Aortic smooth muscle cell (primary cell): ENCODE results near the gene SRP72. TPM values are rescaled to one million over a fixed set of nuclear protein-coding genes. Genes with fewer than 3 reads are reported as not detected.

Experiments used
- total RNA-seq: library from RNA; depleted of rRNA; stranded (reverse); fragments of >200 nt; gene quantifications from 2 replicates; pipeline ENCODE4 v1.2.3, GENCODE V29; 2014

Gene SRP72, protein sequence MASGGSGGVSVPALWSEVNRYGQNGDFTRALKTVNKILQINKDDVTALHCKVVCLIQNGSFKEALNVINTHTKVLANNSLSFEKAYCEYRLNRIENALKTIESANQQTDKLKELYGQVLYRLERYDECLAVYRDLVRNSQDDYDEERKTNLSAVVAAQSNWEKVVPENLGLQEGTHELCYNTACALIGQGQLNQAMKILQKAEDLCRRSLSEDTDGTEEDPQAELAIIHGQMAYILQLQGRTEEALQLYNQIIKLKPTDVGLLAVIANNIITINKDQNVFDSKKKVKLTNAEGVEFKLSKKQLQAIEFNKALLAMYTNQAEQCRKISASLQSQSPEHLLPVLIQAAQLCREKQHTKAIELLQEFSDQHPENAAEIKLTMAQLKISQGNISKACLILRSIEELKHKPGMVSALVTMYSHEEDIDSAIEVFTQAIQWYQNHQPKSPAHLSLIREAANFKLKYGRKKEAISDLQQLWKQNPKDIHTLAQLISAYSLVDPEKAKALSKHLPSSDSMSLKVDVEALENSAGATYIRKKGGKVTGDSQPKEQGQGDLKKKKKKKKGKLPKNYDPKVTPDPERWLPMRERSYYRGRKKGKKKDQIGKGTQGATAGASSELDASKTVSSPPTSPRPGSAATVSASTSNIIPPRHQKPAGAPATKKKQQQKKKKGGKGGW
- 62.4 and 74.5 TPM in 2 replicates for total RNA-seq

DNA sequence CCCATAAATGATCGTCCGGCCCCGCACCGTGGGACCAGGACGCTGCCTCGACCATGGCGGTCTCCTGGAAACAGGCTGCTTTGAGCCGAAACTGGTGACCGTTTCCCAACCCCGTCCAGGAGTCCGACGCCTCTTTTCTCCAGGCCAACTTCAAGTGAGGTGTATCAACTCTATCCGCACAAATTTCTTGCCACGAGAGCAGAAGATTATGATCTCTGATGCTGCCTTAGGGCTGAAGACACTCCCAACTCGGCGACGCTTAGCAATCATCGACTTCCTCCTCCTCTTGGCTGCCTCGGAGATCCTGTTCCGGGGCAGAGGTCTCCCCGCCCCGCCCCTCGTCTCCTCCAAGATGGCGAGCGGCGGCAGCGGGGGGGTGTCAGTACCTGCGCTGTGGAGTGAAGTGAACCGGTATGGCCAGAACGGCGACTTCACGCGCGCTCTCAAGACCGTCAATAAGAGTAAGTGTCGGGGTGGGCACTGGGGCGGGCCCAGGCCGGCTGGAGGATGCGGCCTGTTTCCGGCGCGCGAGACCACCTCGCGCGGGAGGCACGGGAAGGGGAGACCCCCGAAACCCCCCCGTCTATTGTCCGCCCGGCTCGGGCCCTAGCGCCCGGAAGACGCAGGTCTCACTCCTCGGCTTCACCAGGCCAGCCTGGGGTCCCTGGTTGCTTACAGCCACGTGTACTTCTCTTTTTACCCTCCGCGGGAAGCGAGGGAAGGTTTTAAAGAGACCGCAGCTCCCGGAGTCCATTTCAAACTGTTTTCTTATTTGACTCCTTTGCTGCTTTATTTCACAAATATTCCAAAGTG, at the start of gene SRP72:
SRP72 (plus strand) TSS at position 334 of the 813 bp plus-strand sequence; CDS start at position 353, 19 bp downstream.

DNA sequence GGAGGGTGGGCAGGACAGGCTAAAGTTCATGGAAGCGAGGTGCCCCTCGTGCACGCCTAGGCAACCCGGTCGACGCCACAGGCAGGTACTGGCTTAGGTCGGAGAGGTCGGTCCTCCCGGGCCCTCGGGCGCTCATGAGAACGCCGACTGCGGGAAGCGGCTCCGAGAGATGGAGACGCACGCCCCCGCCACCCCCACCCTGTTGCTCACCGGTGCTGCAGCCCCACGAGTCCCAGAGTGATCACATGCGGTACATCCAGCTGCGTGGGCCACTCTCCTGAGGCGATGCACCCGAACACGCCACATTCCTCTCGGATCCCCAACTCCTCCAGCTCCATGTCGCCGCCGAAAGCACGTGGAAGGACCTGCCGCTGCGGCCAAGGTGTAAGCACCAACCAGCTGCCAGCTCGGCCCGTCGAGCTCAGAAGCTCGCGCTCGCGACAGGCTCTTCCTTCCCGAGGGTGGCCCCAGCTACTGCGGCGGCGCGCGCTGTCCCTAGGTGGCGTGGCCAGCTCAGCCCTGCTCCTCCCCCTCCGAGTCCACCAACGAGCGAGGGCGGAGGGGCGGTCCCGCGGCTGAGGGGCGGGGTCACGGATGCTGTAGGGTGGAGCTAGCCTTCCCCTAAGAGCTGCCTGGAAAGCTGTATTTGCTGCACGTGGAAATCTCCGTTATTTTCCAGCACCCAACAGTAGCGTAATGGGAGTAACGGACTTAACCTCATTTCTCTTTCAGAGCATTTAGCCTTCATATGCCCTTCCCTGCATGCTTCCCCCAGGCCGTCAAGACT, 32.1 kb upstream of the SRP72 start, which contains the start of gene PPAT:
PPAT (minus strand) TSS at position 476 of the 787 bp plus-strand sequence; CDS start at position 338, 138 bp downstream.

GRCh38 chr4:56505269-56506130, 38.1 kb downstream of the SRP72 start, which contains the start of gene ARL9:
TSS of gene ARL9 (plus strand) at chr4:56505791. CDS start at chr4:56505863, 72 bp downstream.

Other genes starting within 250 kb of the SRP72 start
- 14.4 and 15.1 TPM in 2 replicates for gene AASDH, start 80.1 kb upstream of the SRP72 start, total RNA-seq
- 8.5 and 10.8 TPM in 2 replicates for gene PPAT, start 32.0 kb upstream of the SRP72 start, total RNA-seq
- gene PAICS, start 31.4 kb upstream of the SRP72 start, total RNA-seq = 16.9 and 17.5 TPM in 2 replicates
- gene ARL9, start 38.2 kb downstream of the SRP72 start, total RNA-seq = 0.13 and 0.19 TPM in 2 replicates
- 0.26 and 0.68 TPM in 2 replicates for gene HOPX, start 213.7 kb downstream of the SRP72 start, total RNA-seq